ENCODE data around the gene TMEM117. TPM values are rescaled to one million over a fixed set of nuclear protein-coding genes. Genes with fewer than 3 reads are reported as not detected.
"Not testable (repeated sequence)": the region's sequence is repeated elsewhere in the genome, so short reads cannot be mapped to it uniquely, and the experiment has no call there.

The TMEM117 gene
- total and polyA plus RNA-seq, 4 donors, result 1.6 to 10.6 (median 5.1) TPM

DNA sequence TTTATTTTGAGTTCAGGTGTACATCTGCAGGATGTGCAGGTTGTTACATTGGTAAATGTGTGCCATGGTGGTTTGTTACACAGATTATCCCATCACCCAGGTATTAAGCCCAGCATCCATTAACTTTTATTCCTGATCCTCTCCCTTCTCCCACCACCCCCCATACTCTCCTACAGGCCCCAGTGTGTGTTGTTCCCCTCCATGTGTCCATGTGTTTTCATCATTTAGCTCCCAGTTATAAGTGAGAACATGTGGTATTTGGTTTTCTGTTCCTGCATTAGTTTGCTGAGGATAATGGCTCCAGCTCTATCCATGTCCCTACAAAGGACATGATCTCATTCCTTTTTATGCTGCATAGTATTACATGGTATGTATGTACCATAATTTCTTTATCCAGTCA lies 33.9 kb downstream of the TMEM117 start:
- H3K27ac ChIP-seq (ENCODE audit: low read depth in 1 of 2, low read length in 2 of 2); H3K36me3 ChIP-seq (ENCODE audit: control insufficient read depth in 1 of 2, insufficient read depth in 2 of 2, low read length in 1 of 2); H3K9me3 ChIP-seq (ENCODE audit: control insufficient read depth, low read length); H3K4me1 ChIP-seq (ENCODE audit: control insufficient read depth in 1 of 2, insufficient read depth in 2 of 2, low read length in 2 of 2); H3K4me3 ChIP-seq (ENCODE audit: low read length in 2 of 2); H3K27me3 ChIP-seq (ENCODE audit: control insufficient read depth in 1 of 2, insufficient read depth in 2 of 2, low read length in 1 of 2); ATAC-seq (ENCODE audit: low FRiP score); DNase-seq; intact Hi-C loops (cut with DNase I): not testable (repeated sequence)

DNA sequence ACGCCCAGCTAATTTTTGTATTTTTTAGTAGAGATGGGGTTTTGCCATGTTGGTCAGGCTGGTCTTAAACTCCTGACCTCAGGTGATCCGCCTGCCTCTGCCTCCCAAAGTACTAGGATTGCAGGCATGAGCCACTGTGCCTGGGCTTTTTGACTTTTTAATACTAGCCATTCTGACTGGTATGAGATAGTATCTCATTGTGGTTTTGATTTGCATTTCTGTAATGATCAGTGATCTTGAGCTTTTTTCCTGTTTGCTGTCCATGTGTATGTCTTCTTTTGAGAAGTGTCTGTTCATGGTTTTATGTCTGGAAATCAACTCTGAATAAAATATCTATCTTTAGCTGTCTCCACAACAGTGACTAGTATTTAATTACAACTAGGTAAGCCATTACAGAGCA lies 35.4 kb downstream of the TMEM117 start:
- 96 to 97% methylated on average over 2 of the region's 2 CpGs for WGBS, 2 donors
- ATAC-seq (ENCODE audit: low FRiP score); H3K27me3 ChIP-seq (ENCODE audit: control insufficient read depth in 1 of 2, insufficient read depth in 2 of 2, low read length in 1 of 2); H3K4me3 ChIP-seq (ENCODE audit: low read length in 2 of 2); H3K36me3 ChIP-seq (ENCODE audit: control insufficient read depth in 1 of 2, insufficient read depth in 2 of 2, low read length in 1 of 2); H3K4me1 ChIP-seq (ENCODE audit: control insufficient read depth in 1 of 2, insufficient read depth in 2 of 2, low read length in 2 of 2); H3K9me3 ChIP-seq (ENCODE audit: control insufficient read depth, low read length); DNase-seq; intact Hi-C loops (cut with DNase I); H3K27ac ChIP-seq (ENCODE audit: low read depth in 1 of 2, low read length in 2 of 2): not testable (repeated sequence)

GRCh38 chr12:43872396-43872795 lies 36.5 kb downstream of the TMEM117 start:
- Histone ChIP-seq H3K4me3 (ENCODE audit: low read length in 2 of 2) (no peak overlapping the region), H3K27me3 (ENCODE audit: control insufficient read depth in 1 of 2, insufficient read depth in 2 of 2, low read length in 1 of 2) (no peaks in the 10 kb centered on the region), H3K9me3 (ENCODE audit: control insufficient read depth, low read length) (no peaks in the 10 kb centered on the region), H3K27ac (ENCODE audit: low read depth in 1 of 2, low read length in 2 of 2) (no peak overlapping the region), H3K4me1 (ENCODE audit: control insufficient read depth in 1 of 2, insufficient read depth in 2 of 2, low read length in 2 of 2) (no peaks in the 10 kb centered on the region), H3K36me3 (ENCODE audit: control insufficient read depth in 1 of 2, insufficient read depth in 2 of 2, low read length in 1 of 2) (no peaks in the 10 kb centered on the region)
- DNase-seq (no peak), ATAC-seq (ENCODE audit: low FRiP score) (no peak)
- 87 to 90% methylated on average over 2 of the region's 2 CpGs for WGBS, 2 donors
- intact Hi-C loops (cut with DNase I), result no loop called here

DNA sequence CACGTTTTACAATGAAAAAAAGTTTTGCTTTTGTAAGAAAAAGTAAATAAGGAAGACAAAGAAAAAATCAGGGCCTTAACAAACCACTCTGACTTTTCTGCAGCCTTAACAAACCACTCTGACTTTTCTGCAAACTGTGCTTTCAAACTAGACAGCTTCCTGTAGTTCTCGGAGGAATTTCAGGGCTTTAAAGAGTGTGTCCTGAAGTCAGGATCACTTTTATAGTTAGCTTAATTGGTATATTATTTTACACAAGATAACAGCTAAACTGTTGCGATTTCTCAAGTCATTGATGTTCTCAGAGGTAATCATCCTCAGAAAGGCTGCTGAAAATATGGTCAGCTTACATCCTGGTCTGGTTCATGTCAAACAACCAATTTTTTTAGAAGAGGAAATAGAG lies 42.2 kb downstream of the TMEM117 start:
- H3K27me3 ChIP-seq (ENCODE audit: control insufficient read depth in 1 of 2, insufficient read depth in 2 of 2, low read length in 1 of 2), result no peaks in the 10 kb centered on the region
- intact Hi-C loops (cut with DNase I), result no loop called here
- DNase-seq (no peak), ATAC-seq (ENCODE audit: low FRiP score) (no peak)
- H3K27ac ChIP-seq (ENCODE audit: low read depth in 1 of 2, low read length in 2 of 2), result no peak overlapping the region
- H3K9me3 ChIP-seq (ENCODE audit: control insufficient read depth, low read length), result no peaks in the 10 kb centered on the region
- H3K4me1 ChIP-seq (ENCODE audit: control insufficient read depth in 1 of 2, insufficient read depth in 2 of 2, low read length in 2 of 2), result no peaks in the 10 kb centered on the region
- no peak overlapping the region for H3K4me3 ChIP-seq (ENCODE audit: low read length in 2 of 2)
- no peaks in the 10 kb centered on the region for H3K36me3 ChIP-seq (ENCODE audit: control insufficient read depth in 1 of 2, insufficient read depth in 2 of 2, low read length in 1 of 2)
- 75 to 76% methylated on average over 3 of the region's 3 CpGs for WGBS, 2 donors

DNA sequence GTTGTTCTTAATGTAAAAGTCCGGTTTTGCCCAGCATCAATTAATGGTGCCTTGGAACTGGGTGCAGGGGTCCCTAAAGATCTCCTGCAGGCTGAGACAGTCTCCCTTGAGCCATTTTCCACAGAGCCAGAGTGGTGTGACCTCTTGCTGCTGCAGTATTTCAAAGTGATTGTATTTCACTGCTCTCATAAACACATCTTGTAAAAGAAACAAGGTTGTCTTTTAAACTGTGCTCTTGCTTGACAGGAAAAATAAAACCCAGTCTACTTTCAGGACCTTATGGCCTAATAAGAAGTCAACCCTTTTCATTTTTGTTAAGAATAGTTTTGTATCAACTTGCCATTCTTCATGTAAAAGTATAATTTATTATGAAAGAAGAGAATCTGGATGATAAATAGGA lies 44.7 kb downstream of the TMEM117 start:
- H3K27ac ChIP-seq (ENCODE audit: low read depth in 1 of 2, low read length in 2 of 2), result no peak overlapping the region
- H3K4me3 ChIP-seq (ENCODE audit: low read length in 2 of 2), result no peak overlapping the region
- DNase-seq (no peak), ATAC-seq (ENCODE audit: low FRiP score) (no peak)
- WGBS, 2 donors, result 54 to 62% methylated on average over 1 of the region's 1 CpG
- no peaks in the 10 kb centered on the region for H3K9me3 ChIP-seq (ENCODE audit: control insufficient read depth, low read length)
- H3K4me1 ChIP-seq (ENCODE audit: control insufficient read depth in 1 of 2, insufficient read depth in 2 of 2, low read length in 2 of 2), result peaks cover 0 to 2% of the 10 kb centered on the region in 2 donors
- H3K36me3 ChIP-seq (ENCODE audit: control insufficient read depth in 1 of 2, insufficient read depth in 2 of 2, low read length in 1 of 2), result no peaks in the 10 kb centered on the region
- no peaks in the 10 kb centered on the region for H3K27me3 ChIP-seq (ENCODE audit: control insufficient read depth in 1 of 2, insufficient read depth in 2 of 2, low read length in 1 of 2)
- intact Hi-C loops (cut with DNase I), result loop anchor here (10.0 kb wide), 3 partner anchors 76 to 436 kb away; partner anchors contain the start of gene TWF1 (in 1 of the 2)

DNA sequence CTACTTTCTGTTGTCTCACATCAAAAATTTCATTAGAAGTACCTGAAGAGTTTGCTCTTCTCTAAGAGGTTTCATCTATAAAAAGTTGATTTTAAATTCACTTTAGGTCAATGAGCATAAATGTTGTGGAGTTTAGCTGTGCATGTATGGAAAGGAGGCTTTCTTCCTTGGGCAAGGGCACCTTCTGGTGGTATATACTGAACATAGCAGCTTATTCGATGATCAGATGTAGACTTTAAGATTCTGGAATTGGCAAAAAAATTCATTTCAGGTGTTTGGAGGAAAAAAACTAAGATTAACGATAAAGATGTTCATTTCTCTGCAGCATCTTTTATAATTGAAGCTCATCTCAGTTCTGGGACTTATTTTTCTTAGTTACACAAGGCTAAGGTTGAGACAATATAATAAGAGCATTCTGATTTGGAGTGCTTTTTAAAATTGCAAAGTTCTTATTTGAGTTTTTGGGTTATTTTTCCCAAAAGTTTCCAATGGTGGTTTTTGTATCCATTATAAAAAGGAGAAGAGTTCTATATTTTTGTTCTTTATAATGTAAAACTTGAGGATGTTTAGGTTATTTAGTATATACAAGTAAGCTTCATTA lies 46.8 kb downstream of the TMEM117 start:
- intact Hi-C loops (cut with DNase I), result loop anchor here (10.0 kb wide), 3 partner anchors 78 to 438 kb away; partner anchors contain the start of gene TWF1 (in 1 of the 2)
- WGBS, 2 donors, result 8 to 10% methylated on average over 2 of the region's 2 CpGs

DNA sequence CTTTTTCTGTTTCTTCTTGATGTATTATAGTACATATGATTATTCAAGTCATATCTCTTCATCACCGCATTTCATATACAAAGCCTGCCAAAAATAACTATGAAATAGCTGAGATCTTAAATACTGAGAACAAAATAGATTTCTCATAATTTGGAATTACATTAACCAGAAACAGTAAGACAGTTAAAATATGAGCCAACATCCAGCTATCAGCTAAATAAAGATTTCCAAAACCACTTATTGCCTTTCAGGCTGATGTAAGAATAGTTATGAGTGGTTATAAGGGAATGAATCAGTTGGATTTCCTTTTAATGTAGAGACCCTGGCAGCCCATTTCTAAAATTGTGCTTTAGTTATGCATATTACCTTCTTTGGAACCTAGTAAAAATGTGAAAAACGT lies 47.4 kb downstream of the TMEM117 start:
- no peak overlapping the region for H3K4me3 ChIP-seq (ENCODE audit: low read length in 2 of 2)
- no peaks in the 10 kb centered on the region for H3K9me3 ChIP-seq (ENCODE audit: control insufficient read depth, low read length)

More for the DNA sequence above, 46.8 kb downstream of the TMEM117 start:
- Histone ChIP-seq H3K36me3 (ENCODE audit: control insufficient read depth in 1 of 2, insufficient read depth in 2 of 2, low read length in 1 of 2) (no peaks in the 10 kb centered on the region), H3K4me1 (ENCODE audit: control insufficient read depth in 1 of 2, insufficient read depth in 2 of 2, low read length in 2 of 2) (peaks cover 0 to 2% of the 10 kb centered on the region in 2 donors), H3K9me3 (ENCODE audit: control insufficient read depth, low read length) (no peaks in the 10 kb centered on the region), H3K27me3 (ENCODE audit: control insufficient read depth in 1 of 2, insufficient read depth in 2 of 2, low read length in 1 of 2) (no peaks in the 10 kb centered on the region), H3K27ac (ENCODE audit: low read depth in 1 of 2, low read length in 2 of 2) (no peak overlapping the region), H3K4me3 (ENCODE audit: low read length in 2 of 2) (no peak overlapping the region)
- peak; percentile 76 for ATAC-seq (ENCODE audit: low FRiP score)
- DNase-seq, result no peak

GRCh38 chr12:43883748-43884147 lies 47.9 kb downstream of the TMEM117 start:
- WGBS, 2 donors, result 40 to 47% methylated on average over 2 of the region's 2 CpGs
- ATAC-seq (ENCODE audit: low FRiP score), result no peak
- no peaks in the 10 kb centered on the region for H3K36me3 ChIP-seq (ENCODE audit: control insufficient read depth in 1 of 2, insufficient read depth in 2 of 2, low read length in 1 of 2)
- no peak overlapping the region for H3K27ac ChIP-seq (ENCODE audit: low read depth in 1 of 2, low read length in 2 of 2)
- DNase-seq, result no peak
- no peak overlapping the region for H3K4me3 ChIP-seq (ENCODE audit: low read length in 2 of 2)
- H3K4me1 ChIP-seq (ENCODE audit: control insufficient read depth in 1 of 2, insufficient read depth in 2 of 2, low read length in 2 of 2), result peaks cover 0 to 2% of the 10 kb centered on the region in 2 donors
- intact Hi-C loops (cut with DNase I), result loop anchor here (10.0 kb wide), 3 partner anchors 79 to 439 kb away; partner anchors contain the start of gene TWF1 (in 1 of the 2)
- no peaks in the 10 kb centered on the region for H3K9me3 ChIP-seq (ENCODE audit: control insufficient read depth, low read length)
- H3K27me3 ChIP-seq (ENCODE audit: control insufficient read depth in 1 of 2, insufficient read depth in 2 of 2, low read length in 1 of 2), result no peaks in the 10 kb centered on the region

More for the DNA sequence above, 47.4 kb downstream of the TMEM117 start:
- peaks cover 0 to 2% of the 10 kb centered on the region in 2 donors for H3K4me1 ChIP-seq (ENCODE audit: control insufficient read depth in 1 of 2, insufficient read depth in 2 of 2, low read length in 2 of 2)
- H3K27ac ChIP-seq (ENCODE audit: low read depth in 1 of 2, low read length in 2 of 2), result no peak overlapping the region
- WGBS, 2 donors, result 6 to 9% methylated on average over 2 of the region's 2 CpGs
- no peak for DNase-seq
- no peaks in the 10 kb centered on the region for H3K36me3 ChIP-seq (ENCODE audit: control insufficient read depth in 1 of 2, insufficient read depth in 2 of 2, low read length in 1 of 2)
- no peak for ATAC-seq (ENCODE audit: low FRiP score)
- no peaks in the 10 kb centered on the region for H3K27me3 ChIP-seq (ENCODE audit: control insufficient read depth in 1 of 2, insufficient read depth in 2 of 2, low read length in 1 of 2)
- intact Hi-C loops (cut with DNase I), result loop anchor here (10.0 kb wide), 3 partner anchors 79 to 439 kb away; partner anchors contain the start of gene TWF1 (in 1 of the 2)

Data from aorta (tissue), 5 donors.